ENCODE measurements around the gene AHSP.

The AHSP gene

DNA sequence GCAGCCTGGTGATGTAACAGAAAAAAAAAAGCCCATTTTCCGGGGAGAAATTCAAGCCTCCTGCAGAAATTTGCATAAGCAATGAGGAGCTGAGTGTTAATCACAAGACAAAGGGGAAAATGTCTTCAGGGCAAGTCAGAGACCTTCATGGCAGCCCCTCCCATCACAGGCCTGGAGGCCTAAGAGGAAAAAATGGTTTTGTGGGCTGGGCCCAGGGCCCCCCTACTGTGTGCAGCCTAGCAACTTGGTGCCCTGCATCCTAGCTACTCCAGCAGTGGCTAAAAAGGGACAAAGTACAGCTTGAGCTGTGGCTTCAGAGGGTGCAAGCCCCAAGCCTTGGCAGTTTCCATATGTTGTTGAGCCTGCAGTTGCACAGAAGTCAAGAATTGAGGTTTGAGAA, 49.7 kb downstream of the AHSP start:
- Histone ChIP-seq H3K4me1 (ENCODE audit: control insufficient read depth, insufficient read depth, low read depth, low read length) (no peaks in the 10 kb centered on the region), H3K23ac (ENCODE audit: low read length in 2 of 2) (no peak overlapping the region)
- 41% methylated on average over 1 of the region's 1 CpG for WGBS

More for the DNA sequence above, 49.7 kb downstream of the AHSP start:
- no peak for DNase-seq
- no peak overlapping the region for H2AFZ ChIP-seq (ENCODE audit: low read depth, low read length)
- no peak overlapping the region for H3K9ac ChIP-seq (ENCODE audit: low read length)
- H4K8ac ChIP-seq (ENCODE audit: low read length) = no peak overlapping the region
- H2AK5ac ChIP-seq (ENCODE audit: low read length, severe bottlenecking) = no peak overlapping the region
- H3K4ac ChIP-seq (ENCODE audit: low read depth in 1 of 2, low read length in 2 of 2) = no peak overlapping the region
- no peak overlapping the region for H3K27ac ChIP-seq (ENCODE audit: low read length, poor library complexity, severe bottlenecking)
- no peak overlapping the region for H2BK15ac ChIP-seq (ENCODE audit: low read depth, poor library complexity, severe bottlenecking)
- H4K91ac ChIP-seq (ENCODE audit: low read length) = no peak overlapping the region
- H3K14ac ChIP-seq (ENCODE audit: low read length in 2 of 2) = no peak overlapping the region
- H3K18ac ChIP-seq (ENCODE audit: low read depth in 1 of 2, low read length in 2 of 2) = no peak overlapping the region
- no peaks in the 10 kb centered on the region for H3K79me1 ChIP-seq (replicated peaks; ENCODE audit: low read length, poor library complexity, severe bottlenecking)
- H3K4me2 ChIP-seq (ENCODE audit: low read length, poor library complexity, severe bottlenecking) = no peak overlapping the region
- no peak overlapping the region for H2BK12ac ChIP-seq (ENCODE audit: low read length in 2 of 2)
- no peak overlapping the region for H3K4me3 ChIP-seq (ENCODE audit: insufficient read depth in 1 of 2, low read depth in 1 of 2, low read length in 2 of 2)
- H3K9me3 ChIP-seq (ENCODE audit: control insufficient read depth, low read length) = peaks cover 36% of the 10 kb centered on the region
- no peak overlapping the region for H2BK120ac ChIP-seq (ENCODE audit: low read depth, low read length)
- H3K27me3 ChIP-seq (ENCODE audit: control insufficient read depth in 1 of 2, insufficient read depth in 1 of 2, low read length in 2 of 2) = no peaks in the 10 kb centered on the region
- H3K36me3 ChIP-seq (ENCODE audit: control insufficient read depth in 1 of 2, insufficient read depth in 2 of 2, low read depth in 1 of 2, low read length in 2 of 2) = no peaks in the 10 kb centered on the region
- no peak overlapping the region for H2BK5ac ChIP-seq (ENCODE audit: low read depth, low read length, poor library complexity, severe bottlenecking)

All from mesenchymal stem cell (in vitro differentiated cells and primary cell).